H9 (cell line): ENCODE measurements around the gene CAPN5. TPM values are rescaled to one million over a fixed set of nuclear protein-coding genes. Genes with fewer than 3 reads are reported as not detected.

Experiments used
- DNase-seq: peaks from one replicate; pipeline ENCODE4 v3.0.0-alpha.2; 2017
- H2AFZ ChIP-seq: one replicate; pipeline ENCODE4 v1.6.1; 2013; ENCODE audit warnings: mild to moderate bottlenecking, low read length, control low read depth, moderate library complexity
- H2AK5ac ChIP-seq: 2 replicates; pipeline ENCODE4 v1.6.1; 2013; ENCODE audit warnings: low read length, control low read depth, mixed read lengths; ENCODE audit not compliant: insufficient read length
- H2BK120ac ChIP-seq: one replicate; pipeline ENCODE4 v1.6.1; 2013; ENCODE audit warnings: low read depth, mild to moderate bottlenecking, low read length, control low read depth, inconsistent platforms; ENCODE audit not compliant: poor library complexity, severe bottlenecking
- H2BK12ac ChIP-seq: 2 replicates; pipeline ENCODE4 v1.6.1; 2013; ENCODE audit warnings: low read length, control low read depth, mixed read lengths, low read depth; ENCODE audit not compliant: insufficient read length
- H2BK15ac ChIP-seq: 2 replicates; pipeline ENCODE4 v1.6.1; 2013; ENCODE audit warnings: low read depth, low read length, control low read depth
- H2BK20ac ChIP-seq: one replicate; pipeline ENCODE4 v1.6.1; 2013; ENCODE audit warnings: low read depth, mild to moderate bottlenecking, low read length, control low read depth, inconsistent platforms; ENCODE audit not compliant: poor library complexity, severe bottlenecking
- H2BK5ac ChIP-seq: 2 replicates; pipeline ENCODE4 v1.6.1; 2013; ENCODE audit warnings: low read length, control low read depth, mixed read lengths; ENCODE audit not compliant: insufficient read length
- H3K14ac ChIP-seq: 2 replicates; pipeline ENCODE4 v1.6.1; 2013; ENCODE audit warnings: low read length, control low read depth; ENCODE audit not compliant: insufficient read depth
- H3K18ac ChIP-seq: 2 replicates; pipeline ENCODE4 v1.6.1; 2013; ENCODE audit warnings: low read depth, mild to moderate bottlenecking, mixed read lengths, low read length, control low read depth; ENCODE audit not compliant: insufficient read length
- H3K23ac ChIP-seq: 2 replicates; pipeline ENCODE4 v1.6.1; 2013; ENCODE audit warnings: low read length, control low read depth, mixed read lengths, low read depth; ENCODE audit not compliant: insufficient read length
- H3K23me2 ChIP-seq: 2 replicates; pipeline ENCODE4 v1.6.1; 2013; ENCODE audit warnings: low read depth, mild to moderate bottlenecking, mixed read lengths, low read length, control low read depth; ENCODE audit not compliant: insufficient read length, poor library complexity, severe bottlenecking
- H3K27ac ChIP-seq: 2 replicates; pipeline ENCODE4 v1.5.1; 2013; ENCODE audit warnings: low read length, control low read depth, mixed read lengths, low read depth; ENCODE audit not compliant: insufficient read length
- H3K27me3 ChIP-seq: 2 replicates; pipeline ENCODE4 v1.6.1; 2013; ENCODE audit warnings: low read length, control low read depth, inconsistent platforms; ENCODE audit not compliant: insufficient read depth
- H3K4ac ChIP-seq: 2 replicates; pipeline ENCODE4 v1.6.1; 2013; ENCODE audit warnings: low read depth, mild to moderate bottlenecking, control low read depth, inconsistent platforms, low read length, moderate library complexity
- H3K4me1 ChIP-seq: 2 replicates; pipeline ENCODE4 v1.6.1; 2013; ENCODE audit warnings: low read length, control low read depth, inconsistent platforms; ENCODE audit not compliant: insufficient read depth
- H3K4me2 ChIP-seq: 2 replicates; pipeline ENCODE4 v1.6.1; 2013; ENCODE audit warnings: low read length, control low read depth, mixed read lengths; ENCODE audit not compliant: insufficient read length, insufficient read depth
- H3K56ac ChIP-seq: 2 replicates; pipeline ENCODE4 v1.6.1; 2013; ENCODE audit warnings: low read depth, mild to moderate bottlenecking, mixed read lengths, low read length, control low read depth; ENCODE audit not compliant: insufficient read length
- H3K79me1 ChIP-seq: 2 replicates; pipeline ENCODE4 v1.6.1; 2013; ENCODE audit warnings: low read depth, mild to moderate bottlenecking, moderate library complexity, low read length, control low read depth, inconsistent platforms; ENCODE audit not compliant: insufficient read depth, poor library complexity, severe bottlenecking
- H3K79me2 ChIP-seq: 2 replicates; pipeline ENCODE4 v1.6.1; 2013; ENCODE audit warnings: low read length, control low read depth, inconsistent platforms; ENCODE audit not compliant: insufficient read depth
- H3K9ac ChIP-seq: 2 replicates; pipeline ENCODE4 v1.6.1; 2013; ENCODE audit warnings: low read length, control low read depth, mixed read lengths; ENCODE audit not compliant: insufficient read length; ENCODE audit errors: extremely low read depth
- H3K9me3 ChIP-seq: one replicate; pipeline ENCODE4 v1.6.1; 2013; ENCODE audit warnings: low read depth, low read length, inconsistent platforms; ENCODE audit not compliant: control insufficient read depth
- H3T11ph ChIP-seq: one replicate; pipeline ENCODE4 v1.6.1; 2013; ENCODE audit warnings: mild to moderate bottlenecking, low read length, control low read depth, inconsistent platforms
- H4K20me1 ChIP-seq: one replicate; pipeline ENCODE4 v1.6.1; 2013; ENCODE audit not compliant: control insufficient read depth, insufficient read length, insufficient read depth
- H4K5ac ChIP-seq: 2 replicates; pipeline ENCODE4 v1.6.1; 2013; ENCODE audit warnings: low read depth, mild to moderate bottlenecking, mixed read lengths, low read length, control low read depth; ENCODE audit not compliant: insufficient read length
- H4K8ac ChIP-seq: replicated peaks from 2 replicates; pipeline ENCODE4 v1.6.1; 2013; ENCODE audit warnings: low read length, control low read depth, mixed read lengths, low read depth; ENCODE audit not compliant: insufficient read length
- H4K91ac ChIP-seq: 2 replicates; pipeline ENCODE4 v1.6.1; 2013; ENCODE audit warnings: low read depth, mild to moderate bottlenecking, moderate library complexity, mixed read lengths, low read length, control low read depth; ENCODE audit not compliant: insufficient read length
- H3K27ac Mint-ChIP-seq, 3 experiments: 2 replicates in 2 of 3; 3 replicates in 1 of 3; pipeline ENCODE4 v1.8.0; 2020 to 2021; ENCODE audit warnings: mixed read lengths in 3 of 3, mild to moderate bottlenecking in 1 of 3, moderate library complexity in 1 of 3
- H3K27me3 Mint-ChIP-seq: 2 replicates; pipeline ENCODE4 v1.8.0; 2021; ENCODE audit warnings: low read depth, mild to moderate bottlenecking, moderate library complexity, mixed read lengths
- H3K36me3 Mint-ChIP-seq, 3 experiments: 2 replicates in 2 of 3; 3 replicates in 1 of 3; pipeline ENCODE4 v1.8.0; 2020 to 2021; ENCODE audit warnings: low read depth in 3 of 3, mixed read lengths in 3 of 3; ENCODE audit not compliant: insufficient read depth in 1 of 3
- H3K4me1 Mint-ChIP-seq, 2 experiments: 2 replicates each; pipeline ENCODE4 v1.8.0; 2020; ENCODE audit warnings: mixed read lengths in 2 of 2
- H3K4me3 Mint-ChIP-seq, 2 experiments: 2 replicates in 1 of 2; 3 replicates in 1 of 2; pipeline ENCODE4 v1.8.0; 2020 to 2021; ENCODE audit warnings: mild to moderate bottlenecking in 2 of 2, mixed read lengths in 2 of 2, moderate library complexity in 1 of 2
- H3K9me3 Mint-ChIP-seq, 2 experiments: 2 replicates in 1 of 2; 3 replicates in 1 of 2; pipeline ENCODE4 v1.8.0; 2020; ENCODE audit warnings: mild to moderate bottlenecking in 2 of 2, mixed read lengths in 2 of 2, moderate library complexity in 1 of 2
- CTCF ChIP-seq: fragments of 200-600 bp; sonication (generic); conservative IDR thresholded peaks from 3 replicates; pipeline ENCODE4 v1.8.0; 2021; ENCODE audit warnings: antibody characterized with exemption, mild to moderate bottlenecking
- WGBS: extraction: QIAGEN DNeasy Blood & Tissue Kit; methylation state at CpG from one replicate; pipeline ENCODE4 v1.1.7; 2013; ENCODE audit warnings: missing lambda C conversion rate, low lambda C conversion rate, mixed read lengths; ENCODE audit not compliant: insufficient read length; ENCODE audit errors: extremely low coverage; 5-methylcytosine and 5-hydroxymethylcytosine counted together
- total RNA-seq: library from RNA; stranded (reverse); gene quantifications from 2 replicates; pipeline ENCODE4 v1.2.1, GENCODE V29; 2021

CAPN5 gene
- total RNA-seq, 1 experiment from 2014 or later, result 16.7 TPM

- Histone ChIP-seq H2BK12ac (no peak overlapping the region), H3K14ac (no peak overlapping the region), H2BK20ac (no peak overlapping the region), H3K4ac (no peak overlapping the region), H4K20me1 (no peaks in the 10 kb centered on the region), H3K56ac (no peak overlapping the region), H3K4me1 (no peaks in the 10 kb centered on the region), H2AK5ac (no peak overlapping the region), H2AFZ (no peak overlapping the region), H3K18ac (no peak overlapping the region), H3K23me2 (no peaks in the 10 kb centered on the region), H2BK5ac (no peak overlapping the region), H4K5ac (no peak overlapping the region), H4K91ac (no peak overlapping the region), H3K9ac (no peak overlapping the region), H3K79me1 (no peaks in the 10 kb centered on the region), H3K27ac (no peak overlapping the region), H4K8ac (no peak overlapping the region), H3K79me2 (no peaks in the 10 kb centered on the region), H2BK120ac (no peak overlapping the region), H3K27me3 (no peaks in the 10 kb centered on the region), H3K9me3 (no peaks in the 10 kb centered on the region), H3T11ph (no peak overlapping the region), H3K4me2 (no peak overlapping the region), H3K23ac (no peak overlapping the region), H2BK15ac (no peak overlapping the region)
- WGBS, result no CpG with 5 or more reads among the region's 8 CpGs
- Mint-ChIP-seq H3K4me1 (peaks cover 7 to 8% of the 10 kb centered on the region in 2 experiments), H3K27ac (no peak overlapping the region), H3K27me3 (no peaks in the 10 kb centered on the region), H3K36me3 (peaks cover 3 to 10% (median 6%) of the 10 kb centered on the region in 3 experiments; a peak in 6 of 7 replicates), H3K4me3 (no peak overlapping the region), H3K9me3 (no peaks in the 10 kb centered on the region)
- DNase-seq, result no peak
- TF ChIP-seq CTCF, result no peak
Observed at GRCh38 chr11:77121876-77122575, 55.3 kb downstream of the CAPN5 start.
